RWPE1 (cell line): ENCODE data around the gene COL8A1.
"Not testable (repeated sequence)": the region's sequence is repeated elsewhere in the genome, so short reads cannot be mapped to it uniquely, and the experiment has no call there.

ENCODE experiments used
- CTCF ChIA-PET: fragments of 350-600 bp; sonication (Branson Sonifier 250); formaldehyde crosslinking; extraction: SDS; loops from one replicate; lab custom pipeline; 2021; lab: Yijun Ruan, JAX
- POLR2A ChIA-PET: fragments of 400-600 bp; formaldehyde crosslinking; extraction: SDS; loops from one replicate; lab custom pipeline; 2020; ENCODE audit warnings: antibody characterized with exemption; ENCODE audit not compliant: low non-redundant PET; lab: Yijun Ruan, JAX
- DNase-seq: peaks from one replicate; pipeline ENCODE4 v3.0.0; 2012; ENCODE audit warnings: low spot score
- H3K27ac ChIP-seq: fragments of 450-650 bp; 2 replicates; pipeline ENCODE4 v1.5.1; 2017
- CTCF ChIP-seq: fragments of 450-650 bp; conservative IDR thresholded peaks from 2 replicates; pipeline ENCODE4 v1.5.1; 2017; ENCODE audit warnings: low read depth, mild to moderate bottlenecking

COL8A1 gene

DNA sequence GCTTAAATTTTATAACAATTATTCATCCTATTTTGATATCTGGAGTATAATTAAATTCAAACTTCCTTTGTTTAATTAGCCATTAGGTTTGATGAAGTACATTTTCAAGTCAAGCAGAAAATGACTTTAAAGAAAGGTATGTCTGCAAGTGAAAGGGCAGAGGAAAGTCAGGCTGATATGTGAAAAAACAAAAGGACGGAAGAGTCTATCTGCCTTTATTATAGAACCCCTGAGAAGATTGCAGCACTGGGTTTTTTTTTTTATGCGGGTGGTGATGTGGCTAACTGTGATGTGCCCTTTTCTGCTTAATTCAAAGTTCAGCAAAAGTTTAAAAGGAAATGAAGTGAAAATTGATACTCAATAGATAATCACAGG, 83.2 kb downstream of the COL8A1 start:
- no peak for DNase-seq
- TF ChIP-seq CTCF: no peak
- H3K27ac ChIP-seq: peak overlapping the region; percentile 57
- POLR2A ChIA-PET: no interaction called here
- CTCF ChIA-PET: no interaction called here

- no peak for DNase-seq
- no peak for TF ChIP-seq CTCF
- H3K27ac ChIP-seq: no peak overlapping the region
- POLR2A ChIA-PET: no interaction called here
- CTCF ChIA-PET: interaction anchor here (0.5 kb wide), 1 partner anchor 1610 kb away, joined by 3 read pairs; no protein-coding TSS in a partner anchor
Measured at GRCh38 chr3:99724276-99724675, 85.9 kb downstream of the COL8A1 start.

DNA sequence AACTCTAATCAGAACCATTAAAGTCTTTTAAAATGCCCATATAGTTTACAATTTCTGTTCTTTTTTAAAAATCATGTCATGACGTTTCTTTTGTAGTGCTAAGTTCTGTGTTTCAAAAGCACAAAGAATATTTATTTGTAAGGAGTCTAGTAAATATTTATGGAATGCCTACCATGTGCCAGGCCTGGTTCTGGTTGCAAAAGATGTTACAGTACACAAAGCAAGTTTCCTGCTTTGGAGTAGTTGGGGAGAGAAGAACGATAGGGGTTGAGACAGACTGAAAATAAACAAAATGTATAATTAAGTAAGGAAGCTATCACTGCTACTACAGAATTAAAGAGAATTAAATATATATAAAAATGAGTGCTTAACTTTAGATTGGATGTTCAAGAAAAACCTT, 92.5 kb downstream of the COL8A1 start:
- no peak for TF ChIP-seq CTCF

GRCh38 chr3:99731499-99731898, 93.1 kb downstream of the COL8A1 start:
- no peak overlapping the region for H3K27ac ChIP-seq
- CTCF ChIA-PET: no interaction called here
- no peak for DNase-seq
- POLR2A ChIA-PET: no interaction called here
- TF ChIP-seq CTCF: no peak

More for the DNA sequence above, 92.5 kb downstream of the COL8A1 start:
- CTCF ChIA-PET: no interaction called here
- DNase-seq: no peak
- POLR2A ChIA-PET: no interaction called here
- H3K27ac ChIP-seq: no peak overlapping the region

DNA sequence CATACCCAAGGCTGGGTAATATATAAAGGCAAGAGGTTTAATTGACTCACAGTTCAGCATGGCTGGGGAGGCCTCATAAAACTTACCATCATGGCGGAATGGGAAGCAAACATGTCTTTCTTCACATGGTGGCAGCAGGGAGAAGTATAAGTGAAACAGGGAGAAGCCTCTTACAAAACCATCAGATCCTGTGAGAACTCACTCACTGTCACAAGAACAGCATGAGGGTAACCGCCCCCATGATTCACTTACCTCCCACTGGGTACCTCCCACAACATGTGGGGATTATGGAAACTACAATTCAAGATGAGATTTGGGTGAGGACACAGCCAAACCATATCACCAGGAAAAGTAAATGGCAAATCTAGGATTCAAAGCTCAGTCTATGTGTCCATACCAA, 102.0 kb downstream of the COL8A1 start:
- DNase-seq, POLR2A ChIA-PET, H3K27ac ChIP-seq, CTCF ChIA-PET: not testable (repeated sequence)

- no peak for TF ChIP-seq CTCF
- ChIA-PET CTCF (interaction anchor here (0.8 kb wide), 1 partner anchor 60 kb away, joined by 4 read pairs; no protein-coding TSS in a partner anchor), POLR2A (no interaction called here)
- no peak for DNase-seq
- no peak overlapping the region for H3K27ac ChIP-seq
Measured at GRCh38 chr3:99741588-99741987, 103.2 kb downstream of the COL8A1 start.

GRCh38 chr3:99747915-99748314, 109.5 kb downstream of the COL8A1 start:
- POLR2A ChIA-PET: no interaction called here

More at GRCh38 chr3:99747915-99748314, 109.5 kb downstream of the COL8A1 start:
- peak; percentile 20 for DNase-seq
- peak; percentile 17; the same call in 1 of the 2 replicates for TF ChIP-seq CTCF
- no peak overlapping the region for H3K27ac ChIP-seq
- CTCF ChIA-PET: interaction anchor here (0.6 to 1.5 kb wide), 6 partner anchors 48 to 930 kb away, joined by 3 to 6 read pairs (median 4); no protein-coding TSS in a partner anchor
